Measurements from ENCODE around the gene VIPR1. TPM values are rescaled to one million over a fixed set of nuclear protein-coding genes. Genes with fewer than 3 reads are reported as not detected.
A peak's percentile ranks its signal among the peaks of the same experiment; 100 is the strongest.

The VIPR1 gene, protein sequence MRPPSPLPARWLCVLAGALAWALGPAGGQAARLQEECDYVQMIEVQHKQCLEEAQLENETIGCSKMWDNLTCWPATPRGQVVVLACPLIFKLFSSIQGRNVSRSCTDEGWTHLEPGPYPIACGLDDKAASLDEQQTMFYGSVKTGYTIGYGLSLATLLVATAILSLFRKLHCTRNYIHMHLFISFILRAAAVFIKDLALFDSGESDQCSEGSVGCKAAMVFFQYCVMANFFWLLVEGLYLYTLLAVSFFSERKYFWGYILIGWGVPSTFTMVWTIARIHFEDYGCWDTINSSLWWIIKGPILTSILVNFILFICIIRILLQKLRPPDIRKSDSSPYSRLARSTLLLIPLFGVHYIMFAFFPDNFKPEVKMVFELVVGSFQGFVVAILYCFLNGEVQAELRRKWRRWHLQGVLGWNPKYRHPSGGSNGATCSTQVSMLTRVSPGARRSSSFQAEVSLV
- total RNA-seq: 1 to 10 TPM; 1.7 to 8.7 (median 3.2) TPM

DNA sequence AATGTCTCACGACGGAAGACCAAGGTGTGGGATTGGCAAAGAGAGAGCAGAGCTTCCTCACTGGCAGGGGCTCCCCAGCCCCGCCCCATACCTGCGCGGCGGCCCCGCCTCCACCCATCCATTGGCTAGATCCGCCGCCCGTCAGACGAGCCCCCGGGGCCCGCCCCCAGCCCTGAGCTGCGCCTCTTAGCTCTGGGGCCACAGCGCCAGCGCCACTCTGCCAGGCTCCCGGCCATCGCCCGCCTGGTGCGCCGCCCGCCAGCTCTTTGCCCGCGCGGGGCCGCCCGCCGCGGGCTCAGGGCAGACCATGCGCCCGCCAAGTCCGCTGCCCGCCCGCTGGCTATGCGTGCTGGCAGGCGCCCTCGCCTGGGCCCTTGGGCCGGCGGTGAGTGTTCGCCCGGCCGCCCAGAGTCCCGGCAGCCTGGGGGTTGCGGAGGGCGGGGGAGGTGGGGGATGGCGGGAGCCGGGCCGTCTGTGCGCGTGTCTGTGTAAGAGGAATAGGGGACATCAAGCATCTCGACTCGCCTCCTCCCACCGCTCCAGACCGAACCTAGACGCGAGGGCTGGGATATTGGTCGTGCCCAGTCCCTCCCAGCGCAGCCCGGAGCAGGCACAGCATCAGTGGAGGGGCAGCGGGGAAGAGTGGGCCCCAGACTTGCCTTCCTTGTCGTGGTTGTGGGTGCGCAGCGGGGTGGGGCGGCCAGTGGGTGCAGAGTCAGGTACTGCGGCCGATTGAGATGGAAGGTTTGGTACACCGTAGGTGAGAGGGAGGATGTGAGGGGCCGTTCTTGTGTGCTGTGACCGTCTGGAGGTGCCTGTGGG lies at the start of gene VIPR1:
Gene VIPR1 (plus strand): TSS at position 215 of the 822 bp plus-strand sequence. CDS start 93 bp downstream, at position 308.
- no peaks in the 10 kb centered on the region for H3K36me3 ChIP-seq
- peak within 1 kb of the TSS in 2 of 4 donors; percentile 4 to 15 for H3K27ac ChIP-seq
- DNase-seq (peak in 1 of 2 donors; percentile 41), ATAC-seq (peak in 1 of 2 donors; percentile 55)
- TF ChIP-seq, protein P1, sequence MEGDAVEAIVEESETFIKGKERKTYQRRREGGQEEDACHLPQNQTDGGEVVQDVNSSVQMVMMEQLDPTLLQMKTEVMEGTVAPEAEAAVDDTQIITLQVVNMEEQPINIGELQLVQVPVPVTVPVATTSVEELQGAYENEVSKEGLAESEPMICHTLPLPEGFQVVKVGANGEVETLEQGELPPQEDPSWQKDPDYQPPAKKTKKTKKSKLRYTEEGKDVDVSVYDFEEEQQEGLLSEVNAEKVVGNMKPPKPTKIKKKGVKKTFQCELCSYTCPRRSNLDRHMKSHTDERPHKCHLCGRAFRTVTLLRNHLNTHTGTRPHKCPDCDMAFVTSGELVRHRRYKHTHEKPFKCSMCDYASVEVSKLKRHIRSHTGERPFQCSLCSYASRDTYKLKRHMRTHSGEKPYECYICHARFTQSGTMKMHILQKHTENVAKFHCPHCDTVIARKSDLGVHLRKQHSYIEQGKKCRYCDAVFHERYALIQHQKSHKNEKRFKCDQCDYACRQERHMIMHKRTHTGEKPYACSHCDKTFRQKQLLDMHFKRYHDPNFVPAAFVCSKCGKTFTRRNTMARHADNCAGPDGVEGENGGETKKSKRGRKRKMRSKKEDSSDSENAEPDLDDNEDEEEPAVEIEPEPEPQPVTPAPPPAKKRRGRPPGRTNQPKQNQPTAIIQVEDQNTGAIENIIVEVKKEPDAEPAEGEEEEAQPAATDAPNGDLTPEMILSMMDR (IDR thresholded peaks at IDR 0.05 in 4 of 5, conservative IDR thresholded peaks at IDR 0.05 in 1 of 5): no peak
- no peak for TF ChIP-seq POLR2A (IDR thresholded peaks at IDR 0.05)
- peak within 1 kb of the TSS; percentile 38 to 57 (median 48) for H3K4me3 ChIP-seq
- intact Hi-C loops (cut with DNase I; ENCODE audit: low total_unique reads) (loop anchor here (5.0 kb wide), 1 partner anchor 45 kb away; no protein-coding TSS in a partner anchor), in situ Hi-C loops (cut with MboI; ENCODE audit: low sequenced_read_pairs in 4 of 4) (no loop called here)
- no peaks in the 10 kb centered on the region for H3K9me3 ChIP-seq
- peaks cover 9 to 16% of the 10 kb centered on the region in 2 donors for H3K4me1 ChIP-seq
- H3K27me3 ChIP-seq: peaks cover 20 to 27% (median 25%) of the 10 kb centered on the region in 3 donors

DNA sequence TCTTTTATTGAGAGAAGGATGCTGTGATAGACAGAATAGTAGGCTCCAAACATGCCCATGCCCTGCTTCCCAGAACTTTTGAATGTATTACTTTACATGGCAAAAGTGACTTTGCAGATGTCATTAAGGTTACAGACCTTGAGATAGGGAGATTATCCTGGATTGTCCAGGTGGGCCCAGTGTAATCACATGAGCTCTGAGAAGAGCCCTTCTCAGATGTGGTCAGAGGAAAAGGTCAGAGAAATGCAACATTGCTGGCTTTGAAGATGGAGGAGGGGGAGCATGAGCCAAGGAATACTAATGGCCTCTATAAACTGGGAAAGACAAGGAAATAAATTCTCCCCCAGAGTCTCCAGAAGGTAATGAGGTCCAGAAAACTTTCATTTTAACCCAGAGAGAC lies 46.2 kb upstream of the VIPR1 start:
- Histone ChIP-seq H3K4me1 (peaks cover 0 to 8% of the 10 kb centered on the region in 2 donors), H3K36me3 (no peaks in the 10 kb centered on the region), H3K27ac (no peak overlapping the region), H3K27me3 (no peaks in the 10 kb centered on the region), H3K9me3 (no peaks in the 10 kb centered on the region), H3K4me3 (no peak overlapping the region)
- ATAC-seq (no peak), DNase-seq (no peak)
- TF ChIP-seq POLR2A (IDR thresholded peaks at IDR 0.05): no peak
- TF ChIP-seq, protein P1 (IDR thresholded peaks at IDR 0.05 in 4 of 5, conservative IDR thresholded peaks at IDR 0.05 in 1 of 5): no peak
- intact Hi-C loops (cut with DNase I; ENCODE audit: low total_unique reads) (no loop called here), in situ Hi-C loops (cut with MboI; ENCODE audit: low sequenced_read_pairs in 4 of 4) (loop anchor here in 1 of 4 donors (25.0 kb wide), 1 partner anchor 544 kb away; no protein-coding TSS in a partner anchor)

DNA sequence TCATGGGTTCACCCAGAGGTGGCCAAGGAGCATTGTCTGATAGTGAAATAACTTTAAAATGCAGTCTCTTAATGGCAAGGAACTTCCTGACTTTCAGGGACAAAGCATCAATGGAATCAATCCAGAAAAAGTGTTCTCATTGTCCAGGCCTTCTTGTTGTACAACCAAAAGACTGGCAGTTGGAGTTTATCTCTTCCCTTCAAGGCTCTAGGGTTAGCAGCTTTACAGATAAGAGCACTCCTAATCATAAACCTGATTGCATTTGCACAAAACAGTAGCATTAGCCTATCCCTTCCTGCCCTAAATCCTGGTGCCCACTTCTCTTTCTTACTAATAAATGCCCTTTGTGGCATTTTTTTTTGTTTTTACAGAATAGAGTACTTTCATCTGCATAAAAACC lies 43.3 kb upstream of the VIPR1 start:
- no peaks in the 10 kb centered on the region for H3K36me3 ChIP-seq
- H3K9me3 ChIP-seq: no peaks in the 10 kb centered on the region
- no peaks in the 10 kb centered on the region for H3K27me3 ChIP-seq
- TF ChIP-seq, protein P1 (IDR thresholded peaks at IDR 0.05 in 4 of 5, conservative IDR thresholded peaks at IDR 0.05 in 1 of 5): no peak
- no peak for TF ChIP-seq POLR2A (IDR thresholded peaks at IDR 0.05)
- H3K4me1 ChIP-seq: no peaks in the 10 kb centered on the region
- no peak for ATAC-seq
- no peak overlapping the region for H3K4me3 ChIP-seq
- in situ Hi-C loops (cut with MboI; ENCODE audit: low sequenced_read_pairs in 4 of 4): loop anchor here in 1 of 4 donors (25.0 kb wide), 1 partner anchor 547 kb away; no protein-coding TSS in a partner anchor
- no peak overlapping the region for H3K27ac ChIP-seq
- no peak for DNase-seq
- intact Hi-C loops (cut with DNase I; ENCODE audit: low total_unique reads): no loop called here

DNA sequence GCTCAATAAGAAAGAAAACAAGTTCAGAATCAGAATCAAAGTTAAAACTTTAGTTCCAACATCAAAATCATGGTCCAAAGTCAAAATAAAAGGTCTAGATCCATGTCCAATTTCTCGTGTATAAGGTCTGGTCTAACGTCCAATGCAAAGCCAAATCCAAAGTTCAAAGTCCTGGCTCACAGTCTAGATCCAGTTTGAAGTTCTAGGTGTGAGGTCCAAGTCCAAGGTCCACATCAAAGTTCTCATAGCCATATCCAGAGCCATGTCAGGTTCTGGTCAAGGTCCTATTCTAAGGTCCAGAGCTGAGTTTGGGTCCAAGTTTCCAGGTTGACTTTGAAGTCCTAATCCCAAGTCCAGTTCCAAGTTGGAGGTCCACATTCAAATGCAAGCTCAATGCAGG lies 40.7 kb upstream of the VIPR1 start:
- Histone ChIP-seq H3K4me1 (no peaks in the 10 kb centered on the region), H3K27me3 (no peaks in the 10 kb centered on the region), H3K9me3 (no peaks in the 10 kb centered on the region), H3K4me3 (no peak overlapping the region), H3K36me3 (no peaks in the 10 kb centered on the region), H3K27ac (no peak overlapping the region)
- ATAC-seq (no peak), DNase-seq (no peak)
- intact Hi-C loops (cut with DNase I; ENCODE audit: low total_unique reads): no loop called here
- TF ChIP-seq, protein P1 (IDR thresholded peaks at IDR 0.05 in 4 of 5, conservative IDR thresholded peaks at IDR 0.05 in 1 of 5): no peak
- TF ChIP-seq POLR2A (IDR thresholded peaks at IDR 0.05): no peak
- in situ Hi-C loops (cut with MboI; ENCODE audit: low sequenced_read_pairs in 4 of 4): loop anchor here in 1 of 4 donors (25.0 kb wide), 1 partner anchor 549 kb away; no protein-coding TSS in a partner anchor
